ENCODE measurements around the gene BABAM2.

DNA sequence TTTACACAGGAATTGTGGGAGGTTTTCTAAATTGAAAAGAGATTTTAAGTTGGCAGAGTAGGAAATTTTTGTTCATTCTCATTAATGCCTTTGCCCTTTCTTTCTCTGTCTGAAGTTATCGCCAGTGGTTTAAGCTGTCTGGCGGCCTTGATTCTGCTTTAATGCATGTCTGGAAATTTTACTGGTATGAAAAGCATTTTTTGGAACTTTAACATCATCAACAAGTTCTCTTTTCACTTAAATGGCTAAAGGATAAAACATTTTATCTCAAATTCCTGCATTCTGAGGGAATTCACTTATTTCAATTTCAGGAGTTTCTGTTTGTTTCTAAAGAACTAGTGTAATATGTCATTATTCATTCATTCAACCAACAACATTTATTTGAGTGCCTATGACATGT lies 268.3 kb downstream of the BABAM2 start:
- TF ChIP-seq, protein P1, sequence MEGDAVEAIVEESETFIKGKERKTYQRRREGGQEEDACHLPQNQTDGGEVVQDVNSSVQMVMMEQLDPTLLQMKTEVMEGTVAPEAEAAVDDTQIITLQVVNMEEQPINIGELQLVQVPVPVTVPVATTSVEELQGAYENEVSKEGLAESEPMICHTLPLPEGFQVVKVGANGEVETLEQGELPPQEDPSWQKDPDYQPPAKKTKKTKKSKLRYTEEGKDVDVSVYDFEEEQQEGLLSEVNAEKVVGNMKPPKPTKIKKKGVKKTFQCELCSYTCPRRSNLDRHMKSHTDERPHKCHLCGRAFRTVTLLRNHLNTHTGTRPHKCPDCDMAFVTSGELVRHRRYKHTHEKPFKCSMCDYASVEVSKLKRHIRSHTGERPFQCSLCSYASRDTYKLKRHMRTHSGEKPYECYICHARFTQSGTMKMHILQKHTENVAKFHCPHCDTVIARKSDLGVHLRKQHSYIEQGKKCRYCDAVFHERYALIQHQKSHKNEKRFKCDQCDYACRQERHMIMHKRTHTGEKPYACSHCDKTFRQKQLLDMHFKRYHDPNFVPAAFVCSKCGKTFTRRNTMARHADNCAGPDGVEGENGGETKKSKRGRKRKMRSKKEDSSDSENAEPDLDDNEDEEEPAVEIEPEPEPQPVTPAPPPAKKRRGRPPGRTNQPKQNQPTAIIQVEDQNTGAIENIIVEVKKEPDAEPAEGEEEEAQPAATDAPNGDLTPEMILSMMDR (IDR thresholded peaks at IDR 0.05 in 4 of 5, conservative IDR thresholded peaks at IDR 0.05 in 1 of 5), result no peak
- no peak for TF ChIP-seq POLR2A (IDR thresholded peaks at IDR 0.05)

Data from gastrocnemius medialis (tissue), 4 donors.